Measurements from ENCODE around the gene MTTP.

GRCh38 chr4:99658666-99659065 lies 84.0 kb downstream of the MTTP start:
- TF ChIP-seq CTCF (IDR thresholded peaks at IDR 0.05) (no peak), ZFX (IDR thresholded peaks at IDR 0.05; ENCODE audit: borderline replicate concordance) (no peak)
